Measurements from ENCODE around the gene SLC7A8.
"Not testable (repeated sequence)": the region's sequence is repeated elsewhere in the genome, so short reads cannot be mapped to it uniquely, and the experiment has no call there.

Gene SLC7A8

GRCh38 chr14:23183479-23183878 lies at the start of gene SLC7A8:
Gene SLC7A8 (minus strand): TSS chr14:23183660. CDS start chr14:23182914, 746 bp downstream.
- Histone ChIP-seq H3K9me3 (ENCODE audit: control insufficient read depth in 1 of 2, low read length in 2 of 2) (no peaks in the 10 kb centered on the region), H3K27me3 (ENCODE audit: control insufficient read depth in 1 of 2, insufficient read depth in 2 of 2, low read length in 2 of 2) (no peaks in the 10 kb centered on the region), H3K4me3 (ENCODE audit: low read depth in 1 of 2, low read length in 2 of 2) (peak within 1 kb of the TSS; percentile 77 to 83), H3K9ac (ENCODE audit: low read depth in 1 of 2, low read length in 2 of 2) (peak within 1 kb of the TSS; percentile 72 to 76), H3K27ac (ENCODE audit: low read depth, low read length) (peak within 1 kb of the TSS; percentile 13), H3K36me3 (ENCODE audit: control insufficient read depth in 1 of 2, insufficient read depth in 2 of 2, low read length in 2 of 2) (no peaks in the 10 kb centered on the region), H3K4me1 (ENCODE audit: control insufficient read depth in 1 of 2, insufficient read depth in 2 of 2, low read length in 2 of 2) (peaks cover 15 to 23% of the 10 kb centered on the region in 2 donors)

GRCh38 chr14:23232241-23232808 lies 48.9 kb upstream of the SLC7A8 start:
- not testable (repeated sequence) for H3K27ac ChIP-seq (ENCODE audit: low read depth, low read length); H3K4me3 ChIP-seq (ENCODE audit: low read depth in 1 of 2, low read length in 2 of 2)

GRCh38 chr14:23228812-23229211 lies 45.4 kb upstream of the SLC7A8 start:
- H3K4me1 ChIP-seq (ENCODE audit: control insufficient read depth in 1 of 2, insufficient read depth in 2 of 2, low read length in 2 of 2) = no peaks in the 10 kb centered on the region
- no peak overlapping the region for H3K4me3 ChIP-seq (ENCODE audit: low read depth in 1 of 2, low read length in 2 of 2)
- H3K9me3 ChIP-seq (ENCODE audit: control insufficient read depth in 1 of 2, low read length in 2 of 2) = no peaks in the 10 kb centered on the region
- no peak overlapping the region for H3K9ac ChIP-seq (ENCODE audit: low read depth in 1 of 2, low read length in 2 of 2)
- H3K36me3 ChIP-seq (ENCODE audit: control insufficient read depth in 1 of 2, insufficient read depth in 2 of 2, low read length in 2 of 2) = no peaks in the 10 kb centered on the region
- H3K27ac ChIP-seq (ENCODE audit: low read depth, low read length) = no peak overlapping the region
- no peaks in the 10 kb centered on the region for H3K27me3 ChIP-seq (ENCODE audit: control insufficient read depth in 1 of 2, insufficient read depth in 2 of 2, low read length in 2 of 2)

More at GRCh38 chr14:23232241-23232808, 48.9 kb upstream of the SLC7A8 start:
- H3K27me3 ChIP-seq (ENCODE audit: control insufficient read depth in 1 of 2, insufficient read depth in 2 of 2, low read length in 2 of 2); H3K36me3 ChIP-seq (ENCODE audit: control insufficient read depth in 1 of 2, insufficient read depth in 2 of 2, low read length in 2 of 2); H3K4me1 ChIP-seq (ENCODE audit: control insufficient read depth in 1 of 2, insufficient read depth in 2 of 2, low read length in 2 of 2); H3K9ac ChIP-seq (ENCODE audit: low read depth in 1 of 2, low read length in 2 of 2); H3K9me3 ChIP-seq (ENCODE audit: control insufficient read depth in 1 of 2, low read length in 2 of 2): not testable (repeated sequence)

- Histone ChIP-seq H3K4me3 (ENCODE audit: low read depth in 1 of 2, low read length in 2 of 2) (no peak overlapping the region), H3K36me3 (ENCODE audit: control insufficient read depth in 1 of 2, insufficient read depth in 2 of 2, low read length in 2 of 2) (no peaks in the 10 kb centered on the region), H3K9me3 (ENCODE audit: control insufficient read depth in 1 of 2, low read length in 2 of 2) (no peaks in the 10 kb centered on the region), H3K27me3 (ENCODE audit: control insufficient read depth in 1 of 2, insufficient read depth in 2 of 2, low read length in 2 of 2) (no peaks in the 10 kb centered on the region), H3K4me1 (ENCODE audit: control insufficient read depth in 1 of 2, insufficient read depth in 2 of 2, low read length in 2 of 2) (no peaks in the 10 kb centered on the region), H3K9ac (ENCODE audit: low read depth in 1 of 2, low read length in 2 of 2) (no peak overlapping the region), H3K27ac (ENCODE audit: low read depth, low read length) (no peak overlapping the region)
These were observed 44.1 kb upstream of the SLC7A8 start for GRCh38 chr14:23227566-23227965.

GRCh38 chr14:23224958-23225357 lies 41.5 kb upstream of the SLC7A8 start:
- H3K27me3 ChIP-seq (ENCODE audit: control insufficient read depth in 1 of 2, insufficient read depth in 2 of 2, low read length in 2 of 2); H3K9me3 ChIP-seq (ENCODE audit: control insufficient read depth in 1 of 2, low read length in 2 of 2); H3K4me3 ChIP-seq (ENCODE audit: low read depth in 1 of 2, low read length in 2 of 2); H3K27ac ChIP-seq (ENCODE audit: low read depth, low read length); H3K36me3 ChIP-seq (ENCODE audit: control insufficient read depth in 1 of 2, insufficient read depth in 2 of 2, low read length in 2 of 2); H3K4me1 ChIP-seq (ENCODE audit: control insufficient read depth in 1 of 2, insufficient read depth in 2 of 2, low read length in 2 of 2); H3K9ac ChIP-seq (ENCODE audit: low read depth in 1 of 2, low read length in 2 of 2): not testable (repeated sequence)

GRCh38 chr14:23219075-23219474 lies 35.6 kb upstream of the SLC7A8 start:
- Histone ChIP-seq H3K4me3 (ENCODE audit: low read depth in 1 of 2, low read length in 2 of 2) (no peak overlapping the region), H3K36me3 (ENCODE audit: control insufficient read depth in 1 of 2, insufficient read depth in 2 of 2, low read length in 2 of 2) (no peaks in the 10 kb centered on the region), H3K9ac (ENCODE audit: low read depth in 1 of 2, low read length in 2 of 2) (no peak overlapping the region), H3K9me3 (ENCODE audit: control insufficient read depth in 1 of 2, low read length in 2 of 2) (peaks cover 5 to 10% of the 10 kb centered on the region in 2 donors), H3K27ac (ENCODE audit: low read depth, low read length) (no peak overlapping the region), H3K4me1 (ENCODE audit: control insufficient read depth in 1 of 2, insufficient read depth in 2 of 2, low read length in 2 of 2) (no peaks in the 10 kb centered on the region), H3K27me3 (ENCODE audit: control insufficient read depth in 1 of 2, insufficient read depth in 2 of 2, low read length in 2 of 2) (no peaks in the 10 kb centered on the region)

- no peaks in the 10 kb centered on the region for H3K4me1 ChIP-seq (ENCODE audit: control insufficient read depth in 1 of 2, insufficient read depth in 2 of 2, low read length in 2 of 2)
- no peaks in the 10 kb centered on the region for H3K36me3 ChIP-seq (ENCODE audit: control insufficient read depth in 1 of 2, insufficient read depth in 2 of 2, low read length in 2 of 2)
- H3K27ac ChIP-seq (ENCODE audit: low read depth, low read length) = no peak overlapping the region
- H3K9ac ChIP-seq (ENCODE audit: low read depth in 1 of 2, low read length in 2 of 2) = no peak overlapping the region
- H3K4me3 ChIP-seq (ENCODE audit: low read depth in 1 of 2, low read length in 2 of 2) = no peak overlapping the region
- H3K9me3 ChIP-seq (ENCODE audit: control insufficient read depth in 1 of 2, low read length in 2 of 2) = peaks cover 5 to 10% of the 10 kb centered on the region in 2 donors
- no peaks in the 10 kb centered on the region for H3K27me3 ChIP-seq (ENCODE audit: control insufficient read depth in 1 of 2, insufficient read depth in 2 of 2, low read length in 2 of 2)
These were observed 33.9 kb upstream of the SLC7A8 start for GRCh38 chr14:23217032-23218020.

- no peak overlapping the region for H3K4me3 ChIP-seq (ENCODE audit: low read depth in 1 of 2, low read length in 2 of 2)
- H3K9ac ChIP-seq (ENCODE audit: low read depth in 1 of 2, low read length in 2 of 2) = no peak overlapping the region
- no peak overlapping the region for H3K27ac ChIP-seq (ENCODE audit: low read depth, low read length)
- H3K4me1 ChIP-seq (ENCODE audit: control insufficient read depth in 1 of 2, insufficient read depth in 2 of 2, low read length in 2 of 2) = no peaks in the 10 kb centered on the region
- no peaks in the 10 kb centered on the region for H3K27me3 ChIP-seq (ENCODE audit: control insufficient read depth in 1 of 2, insufficient read depth in 2 of 2, low read length in 2 of 2)
- H3K9me3 ChIP-seq (ENCODE audit: control insufficient read depth in 1 of 2, low read length in 2 of 2) = peaks cover 5 to 10% of the 10 kb centered on the region in 2 donors
- H3K36me3 ChIP-seq (ENCODE audit: control insufficient read depth in 1 of 2, insufficient read depth in 2 of 2, low read length in 2 of 2) = no peaks in the 10 kb centered on the region
These were observed 32.0 kb upstream of the SLC7A8 start for GRCh38 chr14:23215421-23215820.

- Histone ChIP-seq H3K4me3 (ENCODE audit: low read depth in 1 of 2, low read length in 2 of 2) (no peak overlapping the region), H3K27ac (ENCODE audit: low read depth, low read length) (no peak overlapping the region), H3K9ac (ENCODE audit: low read depth in 1 of 2, low read length in 2 of 2) (no peak overlapping the region), H3K9me3 (ENCODE audit: control insufficient read depth in 1 of 2, low read length in 2 of 2) (peaks cover 0 to 1% of the 10 kb centered on the region in 2 donors), H3K36me3 (ENCODE audit: control insufficient read depth in 1 of 2, insufficient read depth in 2 of 2, low read length in 2 of 2) (no peaks in the 10 kb centered on the region), H3K4me1 (ENCODE audit: control insufficient read depth in 1 of 2, insufficient read depth in 2 of 2, low read length in 2 of 2) (no peaks in the 10 kb centered on the region), H3K27me3 (ENCODE audit: control insufficient read depth in 1 of 2, insufficient read depth in 2 of 2, low read length in 2 of 2) (no peaks in the 10 kb centered on the region)
These were observed 26.4 kb upstream of the SLC7A8 start for GRCh38 chr14:23209651-23210423.

- no peaks in the 10 kb centered on the region for H3K36me3 ChIP-seq (ENCODE audit: control insufficient read depth in 1 of 2, insufficient read depth in 2 of 2, low read length in 2 of 2)
These were observed 24.9 kb upstream of the SLC7A8 start for GRCh38 chr14:23208324-23208723.

More at GRCh38 chr14:23208324-23208723, 24.9 kb upstream of the SLC7A8 start:
- Histone ChIP-seq H3K4me1 (ENCODE audit: control insufficient read depth in 1 of 2, insufficient read depth in 2 of 2, low read length in 2 of 2) (no peaks in the 10 kb centered on the region), H3K27me3 (ENCODE audit: control insufficient read depth in 1 of 2, insufficient read depth in 2 of 2, low read length in 2 of 2) (no peaks in the 10 kb centered on the region), H3K27ac (ENCODE audit: low read depth, low read length) (no peak overlapping the region), H3K4me3 (ENCODE audit: low read depth in 1 of 2, low read length in 2 of 2) (no peak overlapping the region), H3K9ac (ENCODE audit: low read depth in 1 of 2, low read length in 2 of 2) (no peak overlapping the region), H3K9me3 (ENCODE audit: control insufficient read depth in 1 of 2, low read length in 2 of 2) (no peaks in the 10 kb centered on the region)

Data from duodenal mucosa (tissue), 2 donors.